Stimulated activated CD4-positive, alpha-beta T cell treated with anti-CD3 and anti-CD28 coated beads, Interleukin-15, amount 100 ng/mL, for 48 hours (primary cell): Measurements from ENCODE around the gene ZNF318.
"Not testable (repeated sequence)": the region's sequence is repeated elsewhere in the genome, so short reads cannot be mapped to it uniquely, and the experiment has no call there.

Experiments
- DNase-seq, 2 donors: peaks; one replicate each; pipeline ENCODE4 v3.0.0-alpha.2; 2020; ENCODE audit warnings: low read depth in 2 of 2

The ZNF318 gene

DNA sequence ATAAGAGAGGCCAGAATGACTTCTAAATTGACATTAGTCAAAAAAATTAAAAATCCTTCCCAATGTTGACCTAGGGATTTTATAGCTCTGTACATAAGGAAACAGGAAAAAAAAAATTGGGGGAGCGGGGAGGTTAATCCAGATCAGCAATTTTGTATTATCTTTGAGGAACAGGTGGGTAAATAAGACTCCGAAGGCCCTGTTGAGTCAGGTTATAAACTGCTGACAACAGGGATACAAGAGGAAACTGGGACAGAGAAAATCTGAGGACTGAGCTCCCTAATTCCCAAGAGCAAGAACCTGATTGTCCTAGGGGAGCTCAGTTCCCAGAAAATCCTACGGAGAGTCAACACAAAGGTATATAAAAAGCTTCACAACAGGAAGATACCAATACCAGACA, 34.0 kb downstream of the ZNF318 start:
- DNase-seq = no peak

DNA sequence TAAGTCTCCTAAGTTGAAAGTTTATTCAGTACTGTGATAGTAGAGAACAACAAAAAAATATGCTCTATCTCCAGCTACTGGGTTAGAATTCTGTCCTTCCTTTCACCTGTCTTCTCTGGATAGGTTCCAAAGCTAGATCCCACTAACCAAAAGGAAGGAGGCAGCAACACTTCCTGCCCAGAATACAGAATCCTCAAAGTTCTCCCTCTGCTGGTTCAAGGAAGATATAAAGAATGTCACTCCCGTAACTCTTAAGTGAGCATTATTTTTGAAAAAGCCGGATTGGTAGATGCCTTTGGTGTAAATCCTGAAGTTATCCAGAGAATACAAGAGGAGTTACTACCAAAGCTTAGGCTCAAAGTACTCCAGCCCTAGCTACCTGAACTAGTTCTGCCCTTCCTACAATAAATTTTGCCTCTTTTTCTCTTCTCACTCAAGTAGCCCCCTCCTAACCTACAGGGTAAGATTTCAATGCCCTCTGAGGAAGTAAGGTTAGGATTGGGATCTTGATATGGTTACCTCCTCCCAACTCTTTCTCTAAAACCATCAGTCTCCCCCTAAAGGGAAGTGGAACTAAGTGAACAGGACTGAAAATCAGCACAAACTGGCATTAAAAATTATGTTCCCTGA, 34.9 kb downstream of the ZNF318 start:
- DNase-seq = no peak

DNA sequence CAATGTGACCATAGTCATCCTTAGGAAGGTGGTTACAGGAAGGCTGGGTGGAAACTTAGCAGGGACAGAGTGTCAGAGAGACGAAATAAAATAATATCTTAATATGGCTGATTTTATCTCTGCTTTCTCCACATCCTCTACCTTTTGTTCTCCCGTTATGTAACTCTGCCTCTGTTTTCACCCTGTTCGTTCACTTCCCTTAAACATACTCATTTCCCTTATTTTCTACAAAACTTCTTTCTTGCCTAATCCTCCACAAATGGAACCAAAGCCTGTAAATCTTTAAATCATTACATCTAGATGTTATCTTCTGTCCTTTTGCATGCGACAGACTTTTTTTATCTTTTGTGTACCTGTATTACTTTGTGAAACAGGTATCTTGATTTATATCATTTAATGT, 37.6 kb downstream of the ZNF318 start:
- DNase-seq = no peak

DNA sequence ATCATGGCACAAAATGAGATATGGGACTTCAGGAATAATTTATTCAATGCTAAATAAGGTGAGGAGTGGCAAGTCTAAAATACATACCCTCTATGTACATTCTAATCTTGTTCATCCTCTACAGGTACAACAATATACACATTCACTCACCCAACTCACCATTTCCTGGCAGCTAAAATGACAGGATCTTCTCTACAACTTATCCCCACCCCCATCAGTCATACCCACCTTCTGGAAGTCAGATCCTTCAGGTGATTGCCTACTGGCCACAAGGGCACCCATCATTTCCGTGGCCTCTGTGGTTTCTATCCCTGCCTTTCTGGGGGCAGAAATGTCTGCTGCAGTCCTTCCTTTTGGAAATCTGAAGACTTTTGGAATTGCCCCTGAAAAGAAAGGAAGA, 38.0 kb downstream of the ZNF318 start:
- no peak for DNase-seq

DNA sequence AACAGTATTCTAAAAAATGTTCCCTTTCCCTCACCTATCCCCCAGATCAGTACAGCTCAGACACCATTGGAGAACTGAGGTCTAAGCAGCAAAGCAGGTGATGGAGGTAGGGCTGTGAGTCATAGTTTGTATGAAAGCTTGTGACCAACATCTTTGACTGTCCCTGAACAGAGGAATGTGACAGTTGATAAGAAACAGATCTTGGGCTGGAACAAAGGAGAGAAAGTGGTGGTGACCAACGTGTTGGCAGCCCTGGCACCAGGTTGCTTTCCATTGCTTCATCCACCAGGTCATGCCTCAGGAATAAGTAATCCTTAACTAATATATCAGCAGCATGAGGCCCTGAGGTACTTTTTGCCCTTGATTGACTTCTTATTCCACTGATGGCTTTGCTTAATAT, 40.9 kb downstream of the ZNF318 start:
- no peak for DNase-seq

DNA sequence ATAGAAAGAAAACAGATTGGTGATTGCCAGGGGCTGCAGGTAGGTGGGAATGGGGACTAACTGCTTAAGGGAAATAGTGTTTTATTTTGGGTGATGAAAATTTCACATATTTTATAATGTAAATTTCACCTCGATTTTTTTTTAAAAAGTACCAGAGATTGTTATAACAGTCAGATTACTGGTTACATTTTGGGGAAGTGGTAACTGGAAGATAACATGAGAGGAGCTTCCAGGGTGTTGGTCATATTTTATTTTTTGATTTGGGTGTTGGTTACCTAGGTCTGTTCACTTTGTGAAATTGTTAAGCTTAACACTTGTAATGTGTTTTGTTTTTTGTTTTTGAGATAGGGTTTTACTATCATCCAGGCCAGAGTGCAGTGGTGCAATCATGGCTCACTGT, 43.6 kb downstream of the ZNF318 start:
- DNase-seq = no peak

DNA sequence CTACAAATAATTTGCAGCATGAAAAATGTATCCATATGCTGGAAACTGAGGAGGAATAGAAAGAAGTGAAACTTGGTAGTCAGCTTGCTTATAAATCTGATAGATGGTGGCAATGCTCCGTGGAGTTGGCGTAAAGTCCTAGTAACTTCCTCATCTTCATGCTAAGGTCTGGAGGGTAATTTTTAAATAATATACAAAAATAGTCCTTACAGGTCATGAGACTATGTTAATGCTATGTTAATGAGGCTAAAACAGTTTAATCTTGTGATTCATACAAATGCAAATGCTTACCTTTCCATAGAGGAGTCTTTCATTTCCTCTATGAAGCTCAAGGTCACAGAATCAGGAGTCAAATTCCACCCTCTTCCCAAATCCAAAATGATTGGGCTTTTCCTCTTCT, 51.4 kb downstream of the ZNF318 start:
- no peak for DNase-seq

DNA sequence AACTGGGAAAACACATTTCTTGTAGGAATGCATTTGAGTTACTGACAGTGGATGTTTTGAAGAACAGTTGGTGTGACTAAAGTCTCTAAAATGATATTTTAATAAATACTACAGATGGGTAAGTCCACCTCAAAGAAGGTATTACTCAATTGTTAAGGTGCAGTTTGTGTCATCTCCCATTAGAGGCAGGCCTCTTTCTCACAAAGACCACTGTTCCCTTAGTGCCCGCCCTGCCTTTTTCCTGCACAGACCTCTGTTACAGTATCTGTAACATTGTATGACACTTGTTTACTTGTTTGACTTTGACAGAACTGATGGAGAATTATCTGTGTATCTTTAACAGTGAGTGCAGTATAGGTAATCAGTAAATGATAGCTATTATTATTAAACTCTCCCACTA, 55.6 kb downstream of the ZNF318 start:
- DNase-seq = no peak

DNA sequence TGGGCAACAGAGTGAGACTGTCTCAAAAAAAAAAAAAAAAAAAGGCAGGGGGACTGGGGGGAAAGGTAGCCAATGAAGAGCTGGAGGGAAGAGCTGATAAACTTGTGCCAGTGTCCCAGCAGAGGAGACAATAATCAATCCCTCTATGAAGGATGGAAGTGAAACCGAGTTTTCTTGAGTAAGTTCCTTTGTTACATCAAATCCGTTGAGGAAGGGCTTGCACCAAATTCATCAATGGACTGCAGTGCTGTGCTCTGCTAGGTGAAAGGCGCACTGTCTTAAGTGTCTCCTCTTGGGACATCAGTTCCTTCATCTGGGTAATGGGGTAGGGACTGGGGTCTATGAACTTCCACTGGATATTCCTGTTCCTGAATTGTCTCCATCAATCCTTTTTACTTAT, 57.8 kb downstream of the ZNF318 start:
- DNase-seq = no peak

DNA sequence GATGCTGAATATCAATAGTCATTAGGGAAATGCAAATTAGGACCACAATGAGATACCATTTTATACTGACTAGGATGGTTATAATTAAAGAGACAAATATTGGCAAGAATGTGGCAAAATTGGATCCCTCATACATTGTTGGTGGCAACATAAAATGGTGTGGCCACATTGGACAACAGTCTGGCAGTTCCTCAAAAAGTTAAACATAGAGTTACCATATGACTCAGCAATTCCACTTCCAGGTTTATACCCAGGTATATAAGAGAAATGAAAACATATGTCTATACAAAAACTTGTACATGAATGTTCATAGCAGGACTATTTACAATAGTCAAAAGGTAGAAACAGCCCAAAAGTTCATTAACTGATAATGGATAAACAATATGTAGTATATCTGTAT, 58.8 kb downstream of the ZNF318 start:
- DNase-seq = no peak

DNA sequence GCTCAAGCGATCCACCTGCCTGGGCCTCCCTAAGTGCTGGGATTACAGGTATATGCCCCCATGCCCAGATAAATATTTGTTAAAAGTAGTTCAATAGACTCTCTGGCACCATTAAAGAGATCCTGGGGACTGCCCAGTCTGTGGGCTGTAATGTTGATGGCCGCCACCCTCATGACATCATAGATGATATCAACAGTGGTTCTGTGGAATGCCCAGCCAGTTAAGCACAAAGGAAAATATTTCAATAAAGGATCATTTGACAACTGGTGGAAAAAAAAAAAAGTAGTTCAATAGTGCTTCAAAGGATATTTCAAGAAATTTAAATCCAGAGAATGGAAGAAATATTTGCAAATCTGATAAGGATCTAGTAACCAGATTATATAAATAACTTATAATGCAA, 59.3 kb downstream of the ZNF318 start:
- DNase-seq = no peak

DNA sequence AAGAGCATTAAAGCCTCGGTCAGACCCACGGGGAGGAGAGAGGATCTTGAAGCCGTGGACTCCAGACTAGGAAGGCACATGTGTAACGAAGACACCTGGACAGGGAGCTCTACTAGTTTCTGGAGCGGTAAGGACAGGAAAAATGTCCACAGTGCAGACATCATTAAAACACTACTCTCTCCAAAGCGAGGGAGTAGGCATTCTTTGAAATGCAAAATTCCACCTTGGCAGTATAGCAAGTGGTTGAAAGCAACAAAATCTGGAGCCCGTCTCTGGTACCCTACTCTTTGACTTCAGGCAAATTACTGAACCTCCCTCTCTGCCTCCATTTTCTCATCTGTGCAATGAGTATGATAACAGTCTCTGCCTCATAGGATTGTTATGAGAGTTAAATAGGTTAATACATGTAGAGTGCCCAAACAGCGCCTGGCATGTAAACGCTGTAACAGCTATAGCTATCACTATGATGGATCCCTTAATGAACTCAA, 60.4 kb downstream of the ZNF318 start:
- no peak for DNase-seq

DNA sequence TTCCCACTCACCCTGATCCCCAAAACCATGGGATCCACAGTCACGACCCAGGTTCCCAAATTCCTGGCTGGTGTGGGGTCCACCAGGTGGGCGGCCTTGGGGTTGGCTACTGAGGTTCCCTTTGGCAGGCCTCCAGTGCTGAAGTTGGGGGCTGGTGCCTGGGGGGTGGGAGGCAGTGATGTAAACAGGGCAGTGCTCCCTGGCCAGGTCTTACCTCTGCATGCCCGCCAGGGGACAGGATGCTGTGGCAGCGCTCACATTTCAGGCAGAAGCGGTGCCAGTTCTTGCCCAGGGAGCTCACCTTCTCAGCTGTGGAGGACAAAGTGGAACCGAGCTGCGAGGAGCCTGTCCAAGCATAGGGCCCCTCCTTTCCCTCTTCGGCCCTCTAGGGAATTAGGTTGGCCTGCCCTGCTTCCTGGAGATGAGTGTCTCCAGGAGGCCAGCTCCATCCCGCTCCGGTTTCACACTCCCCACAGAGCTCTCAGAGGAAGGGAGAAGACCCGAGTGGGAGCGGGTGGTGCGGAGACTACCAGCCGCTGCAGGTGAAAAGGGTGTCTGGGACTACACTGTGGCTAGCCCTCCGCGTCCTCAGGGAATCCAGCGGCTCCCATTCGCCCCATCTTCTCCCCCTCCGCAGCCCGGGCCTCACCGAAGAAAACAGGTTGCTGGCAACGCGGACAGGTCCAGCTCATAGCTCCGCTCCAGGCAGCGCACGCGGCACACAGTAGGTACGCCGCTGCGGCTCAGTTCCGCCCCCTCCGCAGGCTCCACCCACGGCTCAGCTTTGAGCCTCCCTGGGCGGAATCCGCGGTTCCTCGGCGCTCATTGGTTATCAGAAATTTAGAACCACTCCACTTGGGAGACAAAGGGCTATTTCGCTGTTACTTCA, 61.1 kb downstream of the ZNF318 start, which contains the start of gene CRIP3:
Gene CRIP3, minus strand, starts transcription at position 726 of the 889 bp plus-strand sequence. Its CDS starts 34 bp downstream, at position 692.
- DNase-seq = peak; percentile 28 to 34

DNA sequence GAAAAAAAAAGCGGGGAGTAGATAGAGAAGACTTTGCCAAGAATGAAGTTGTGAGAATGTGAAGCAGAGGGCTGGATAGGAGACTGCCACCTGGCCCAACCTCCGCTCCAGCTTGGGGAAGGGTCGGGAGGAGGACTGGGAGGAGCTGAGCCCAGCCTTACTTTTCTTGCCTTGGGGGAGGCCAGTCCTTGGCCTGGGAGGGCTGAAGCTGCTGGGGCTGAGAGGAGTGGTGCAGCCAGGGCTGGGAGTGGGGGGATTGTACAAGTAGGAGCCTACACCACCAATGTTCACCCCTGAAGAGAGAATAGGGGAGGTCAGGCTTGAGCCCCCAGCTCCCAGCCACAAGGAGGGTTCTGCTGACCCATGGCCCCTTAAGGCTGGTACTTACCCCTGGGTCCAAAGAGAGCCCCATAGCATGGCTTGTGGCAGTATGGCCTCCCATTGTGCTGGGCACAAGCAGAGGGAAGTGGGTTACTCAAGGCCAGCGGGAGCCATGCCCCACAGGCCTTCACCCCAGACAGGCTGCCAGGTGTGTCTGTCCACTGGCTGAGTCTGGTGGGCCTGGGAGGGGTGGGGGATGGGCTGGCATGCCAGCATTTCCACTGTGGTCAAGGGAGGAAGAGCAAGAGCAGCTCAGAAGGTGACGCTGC, 61.9 kb downstream of the ZNF318 start:
- DNase-seq = no peak

DNA sequence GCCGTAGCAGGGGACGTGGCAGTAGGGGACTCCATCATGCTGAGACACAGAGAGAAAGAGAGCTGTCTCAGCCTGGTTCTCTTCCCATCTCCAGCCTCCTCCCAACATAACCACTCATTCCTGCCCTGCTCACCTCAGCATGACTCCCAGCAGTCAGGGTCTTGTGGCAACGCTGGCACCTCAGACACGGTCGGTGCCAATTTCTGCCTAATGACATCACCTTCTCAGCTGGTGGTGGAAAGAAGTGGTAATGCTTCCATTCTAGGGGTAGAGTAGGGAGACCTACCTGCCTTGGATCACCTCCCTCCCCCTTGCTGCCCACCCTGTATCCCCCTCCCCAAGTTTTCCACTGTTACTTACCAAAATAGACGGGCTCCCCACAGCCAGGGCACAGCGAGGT, 63.4 kb downstream of the ZNF318 start:
- no peak for DNase-seq

DNA sequence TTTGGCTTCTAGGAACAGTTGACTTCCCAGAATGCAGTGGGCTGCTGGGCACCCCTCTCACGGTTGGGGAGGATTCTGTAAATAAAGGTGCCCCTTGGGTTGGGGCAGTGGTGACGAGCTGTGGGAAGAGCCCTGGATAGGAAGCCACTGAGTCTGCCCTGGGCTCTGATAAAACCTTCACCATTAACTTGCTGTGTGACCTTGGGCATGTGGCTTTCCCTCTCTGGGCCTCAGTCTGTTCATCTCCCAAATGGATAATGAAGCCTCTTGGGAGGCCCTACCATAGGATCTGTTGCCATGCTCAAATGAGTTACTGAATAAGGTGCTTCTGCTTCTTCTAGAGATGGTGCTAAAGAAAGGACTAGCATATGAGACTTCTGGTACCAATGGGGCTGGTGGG, 64.6 kb downstream of the ZNF318 start:
- DNase-seq = no peak

DNA sequence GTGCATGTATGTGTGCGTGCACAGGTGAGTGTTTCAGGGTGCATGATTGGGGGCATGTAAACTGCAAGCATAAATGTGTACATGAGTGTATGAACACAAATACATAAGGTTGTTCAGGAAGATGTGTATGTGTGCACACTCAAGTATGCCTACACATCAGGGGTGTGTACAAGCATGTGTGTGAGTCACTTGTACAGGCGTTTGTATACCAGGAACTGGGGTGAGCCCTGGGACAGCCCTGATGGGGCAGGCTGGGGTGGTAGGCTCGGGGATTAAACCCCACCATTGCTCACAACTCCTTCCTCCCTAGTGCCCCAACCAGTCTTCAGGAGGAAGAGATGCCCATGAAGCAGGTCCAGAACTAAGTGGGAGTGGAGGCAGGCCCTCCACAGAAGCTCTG, 65.1 kb downstream of the ZNF318 start:
- no peak for DNase-seq

DNA sequence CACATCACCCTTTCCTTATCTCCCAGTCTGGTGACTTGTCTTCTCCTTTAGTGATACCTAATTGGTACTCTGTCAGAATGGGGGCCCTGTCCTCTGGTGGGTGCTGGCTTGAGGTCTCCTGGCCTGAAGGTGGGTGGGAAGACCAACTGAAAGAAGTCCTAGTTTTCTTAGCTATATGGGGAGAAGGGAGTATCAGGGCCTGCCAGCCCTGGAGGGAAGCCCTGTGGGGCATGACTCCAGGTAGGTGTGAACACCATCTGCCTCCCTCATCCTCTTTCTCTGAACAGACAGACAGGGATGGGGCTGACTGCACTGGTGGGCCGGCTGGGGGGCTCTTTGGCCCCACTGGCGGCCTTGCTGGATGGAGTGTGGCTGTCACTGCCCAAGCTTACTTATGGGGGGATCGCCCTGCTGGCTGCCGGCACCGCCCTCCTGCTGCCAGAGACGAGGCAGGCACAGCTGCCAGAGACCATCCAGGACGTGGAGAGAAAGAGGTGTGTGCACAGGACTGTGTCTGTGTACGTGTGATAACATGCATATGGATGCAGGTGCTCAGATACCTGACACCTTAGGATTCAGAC, 65.6 kb downstream of the ZNF318 start:
- DNase-seq = no peak

DNA sequence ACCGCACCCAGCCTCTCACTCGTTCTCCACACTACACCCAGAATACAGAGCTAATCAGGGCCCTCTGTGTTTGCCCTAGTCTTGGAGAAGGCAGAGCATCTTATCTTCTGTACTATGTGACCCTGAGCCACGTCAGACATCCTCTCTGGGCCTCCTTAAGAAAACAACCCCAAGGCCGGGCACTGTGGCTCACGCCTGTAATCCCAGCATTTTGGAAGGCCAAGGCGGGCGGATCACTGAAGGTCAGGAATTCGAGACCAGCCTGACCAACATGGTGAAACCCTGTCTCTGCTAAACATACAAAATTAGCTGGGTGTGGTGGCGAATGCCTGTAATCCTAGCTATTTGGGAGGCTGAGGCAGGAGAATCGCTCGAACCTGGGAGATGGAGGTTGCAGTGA, 66.4 kb downstream of the ZNF318 start:
- DNase-seq = not testable (repeated sequence)

DNA sequence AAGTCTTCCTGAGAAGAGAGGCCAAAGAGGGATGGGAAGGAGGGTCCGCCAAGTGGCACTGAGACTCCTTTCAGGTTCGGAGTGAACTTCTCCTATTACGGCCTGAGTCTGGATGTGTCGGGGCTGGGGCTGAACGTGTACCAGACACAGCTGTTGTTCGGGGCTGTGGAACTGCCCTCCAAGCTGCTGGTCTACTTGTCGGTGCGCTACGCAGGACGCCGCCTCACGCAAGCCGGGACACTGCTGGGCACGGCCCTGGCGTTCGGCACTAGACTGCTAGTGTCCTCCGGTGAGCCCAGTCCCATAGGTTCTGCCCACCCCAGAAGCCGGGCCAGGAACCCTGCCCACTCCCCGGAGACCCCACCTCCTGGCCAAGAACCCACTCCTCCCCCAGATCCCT, 67.3 kb downstream of the ZNF318 start:
- no peak for DNase-seq

DNA sequence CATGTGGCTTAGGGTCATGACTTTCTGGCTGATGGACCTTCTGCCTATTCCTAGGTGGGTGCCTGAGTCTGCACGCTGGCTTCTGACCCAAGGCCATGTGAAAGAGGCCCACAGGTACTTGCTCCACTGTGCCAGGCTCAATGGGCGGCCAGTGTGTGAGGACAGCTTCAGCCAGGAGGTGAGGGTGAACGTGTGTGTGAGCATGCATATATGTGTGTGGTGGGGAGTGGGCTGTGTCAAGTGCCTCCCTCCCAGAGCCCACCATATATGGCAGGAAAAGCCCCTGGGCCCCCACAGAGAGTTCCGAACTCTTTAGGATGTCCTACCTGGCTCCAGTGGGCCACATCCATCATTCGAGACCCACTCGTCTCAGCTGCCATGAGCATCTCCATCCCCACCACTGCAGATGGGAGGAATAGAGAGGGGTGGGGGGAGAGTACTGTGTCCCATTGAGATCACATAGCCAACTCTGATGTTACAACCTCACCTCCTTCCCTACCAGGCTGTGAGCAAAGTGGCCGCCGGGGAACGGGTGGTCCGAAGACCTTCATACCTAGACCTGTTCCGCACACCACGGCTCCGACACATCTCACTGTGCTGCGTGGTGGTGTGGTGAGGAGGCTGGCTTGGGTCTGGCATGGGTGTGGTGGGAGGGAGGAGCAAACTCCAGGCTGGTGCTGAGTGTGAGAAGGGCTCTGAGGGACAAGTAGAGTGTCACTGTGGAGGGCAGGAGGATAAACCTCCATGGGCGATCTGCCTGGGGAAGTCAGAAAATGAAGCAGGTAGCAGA, 68.2 kb downstream of the ZNF318 start:
- DNase-seq = no peak
